GM19193 (cell line): ENCODE data around the gene ETV4.

ENCODE experiments used
- POLR2A ChIP-seq: IDR thresholded peaks from 4 replicates; pipeline ENCODE4 v1.6.1; 2011; ENCODE audit not compliant: insufficient read depth, insufficient read length; ENCODE audit errors: extremely low read depth

ETV4 gene

DNA sequence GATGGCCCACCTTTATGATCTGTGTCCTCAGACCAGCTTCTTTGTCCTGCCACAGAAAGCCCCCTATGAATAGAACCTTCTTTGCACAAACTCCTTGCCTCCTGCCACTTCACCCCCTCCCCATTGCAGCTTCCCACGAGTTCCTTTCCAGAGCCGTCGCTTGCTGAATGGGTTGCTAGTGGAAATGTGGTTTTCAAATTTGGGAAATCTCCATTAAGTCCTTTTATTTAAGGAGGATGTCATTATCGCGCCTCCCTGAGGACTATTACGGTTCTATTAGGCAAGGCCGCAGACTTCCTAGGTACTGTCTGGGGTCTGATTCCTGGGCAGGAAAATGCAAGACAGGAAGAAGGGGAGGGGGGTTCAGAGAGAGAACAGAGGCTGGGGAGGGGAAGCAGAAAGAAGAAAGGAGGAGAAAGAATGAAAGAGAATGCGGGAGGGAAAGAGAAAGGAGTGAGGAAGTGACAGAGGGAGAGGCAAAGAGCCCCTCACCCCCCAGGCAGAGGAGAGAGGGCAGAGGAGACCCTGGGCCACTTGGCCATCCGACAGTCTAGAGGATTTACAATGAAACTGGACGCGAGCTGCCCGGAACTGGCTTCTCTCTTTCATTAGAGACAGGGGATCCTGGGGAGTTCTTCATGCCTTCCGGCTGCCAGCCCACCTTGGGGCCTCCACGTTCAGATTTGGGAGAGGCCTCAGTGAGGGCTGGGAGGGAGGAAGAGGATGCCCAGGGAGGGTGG is 31.7 kb upstream of the ETV4 start:
- no peak for TF ChIP-seq POLR2A

DNA sequence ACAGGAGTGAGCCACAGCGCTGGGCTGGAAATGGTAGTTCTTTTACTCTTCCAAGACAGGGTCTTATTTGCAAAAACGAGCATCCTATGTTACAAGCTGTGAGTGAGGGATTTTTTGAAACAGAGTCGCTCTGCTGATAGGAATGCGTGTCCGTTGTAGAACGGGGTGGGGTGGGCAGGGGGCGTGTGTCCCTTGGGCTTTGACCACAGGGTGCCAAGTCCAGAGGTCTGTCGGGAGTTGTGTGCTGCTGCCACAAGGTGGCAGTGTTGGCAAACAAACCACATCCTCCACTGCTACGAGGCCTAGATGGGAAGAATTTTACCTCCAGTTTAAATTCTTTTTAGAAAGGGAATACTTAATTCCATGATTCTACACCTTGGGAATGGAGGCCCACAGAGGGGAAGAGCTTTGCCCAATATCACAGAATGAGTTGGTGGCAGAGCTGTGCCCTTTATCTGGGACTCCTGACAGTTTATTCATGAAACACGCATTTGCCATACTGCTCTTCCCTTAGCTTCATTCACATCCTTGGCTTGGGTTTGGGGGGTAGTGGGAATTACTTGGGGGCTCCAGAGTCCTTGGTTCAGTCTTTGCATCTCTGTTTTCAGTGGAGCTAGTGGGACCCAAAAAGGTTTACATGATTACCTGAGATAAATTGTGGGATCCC is 30.6 kb upstream of the ETV4 start:
- TF ChIP-seq POLR2A, result no peak

DNA sequence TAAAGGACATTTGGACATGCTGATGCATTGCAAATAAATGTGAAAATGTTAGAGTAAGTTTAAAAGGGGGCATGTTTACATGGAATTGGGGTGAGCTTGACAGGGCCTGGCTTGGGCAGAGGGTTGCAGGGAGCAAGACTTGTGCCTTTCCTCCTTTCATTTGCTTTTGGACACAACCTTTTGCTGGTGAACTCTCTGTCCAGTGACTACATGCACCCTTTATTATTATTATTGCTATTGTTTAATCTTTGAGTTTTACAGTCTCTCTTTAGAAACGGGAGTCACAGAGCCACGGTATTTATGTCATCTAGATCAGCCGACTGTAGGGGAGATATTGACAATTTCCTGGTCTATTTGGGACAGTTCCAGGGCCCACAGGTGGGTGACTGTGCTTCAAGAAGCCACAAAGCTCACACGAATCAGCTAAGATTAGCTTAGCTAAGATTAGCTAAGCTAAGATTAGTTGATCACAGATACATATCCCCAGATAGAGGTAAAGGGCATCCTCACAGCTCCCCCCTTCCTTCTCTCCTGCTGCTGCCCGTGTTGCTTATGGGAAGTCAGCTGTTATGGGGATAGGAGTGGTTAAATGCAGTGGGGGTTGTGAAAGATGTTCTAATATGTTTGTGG is 28.9 kb upstream of the ETV4 start:
- TF ChIP-seq POLR2A, result no peak

DNA sequence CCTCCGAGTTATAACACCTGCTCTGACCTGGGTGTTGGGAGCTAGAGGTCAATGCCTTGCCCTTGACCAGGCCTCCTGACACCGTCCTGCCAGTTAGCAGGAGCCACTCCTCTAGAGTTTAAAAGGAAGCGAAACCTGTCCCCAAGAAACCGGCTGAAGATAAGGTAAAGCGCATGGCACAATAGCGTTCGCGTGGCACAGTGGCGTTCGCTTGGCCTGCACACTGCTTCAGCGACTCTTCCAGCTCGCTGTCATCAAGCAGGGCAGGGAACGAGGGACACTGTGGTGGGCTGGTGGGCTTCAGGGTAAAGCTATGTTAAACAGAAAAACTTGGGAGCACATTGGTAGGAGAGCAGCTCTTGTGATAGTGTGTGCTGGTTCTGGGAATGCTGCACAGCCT is 28.2 kb upstream of the ETV4 start:
- TF ChIP-seq POLR2A, result no peak

DNA sequence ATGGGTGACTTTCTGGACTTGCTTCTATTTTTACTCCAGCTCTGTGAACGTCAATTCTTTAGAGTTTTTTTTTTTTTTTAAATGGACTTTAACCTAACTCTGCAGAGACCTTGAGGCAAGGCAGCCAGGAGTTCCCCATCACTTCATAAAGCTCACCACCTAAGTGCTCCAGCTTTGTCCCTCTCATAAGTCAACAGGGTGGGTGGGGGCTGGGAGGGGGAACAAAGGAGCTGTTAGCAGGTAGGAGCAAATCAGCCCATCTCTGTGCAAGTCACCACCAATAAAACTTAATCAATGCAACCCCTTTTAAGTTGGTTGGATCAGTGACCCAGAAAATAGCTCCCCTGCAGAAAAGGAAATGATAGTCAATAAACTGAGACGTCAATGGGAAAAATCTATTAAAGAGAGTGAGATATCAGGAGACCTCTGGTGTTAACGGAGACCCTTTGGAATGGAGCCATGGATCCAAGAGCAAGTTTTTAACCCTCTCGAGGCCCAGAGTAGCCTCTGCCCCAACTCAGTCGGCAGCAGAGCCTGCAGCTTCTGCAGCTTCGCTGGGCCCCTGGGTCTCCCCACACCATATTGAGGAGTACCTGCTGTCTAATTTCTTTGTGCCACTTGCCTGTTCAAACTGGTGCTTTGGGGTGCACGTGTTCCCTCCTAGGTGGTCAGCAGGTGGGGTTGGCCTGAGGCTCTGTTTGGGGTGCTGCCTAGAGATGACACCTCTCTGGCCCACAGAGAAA is 27.6 kb upstream of the ETV4 start:
- no peak for TF ChIP-seq POLR2A

DNA sequence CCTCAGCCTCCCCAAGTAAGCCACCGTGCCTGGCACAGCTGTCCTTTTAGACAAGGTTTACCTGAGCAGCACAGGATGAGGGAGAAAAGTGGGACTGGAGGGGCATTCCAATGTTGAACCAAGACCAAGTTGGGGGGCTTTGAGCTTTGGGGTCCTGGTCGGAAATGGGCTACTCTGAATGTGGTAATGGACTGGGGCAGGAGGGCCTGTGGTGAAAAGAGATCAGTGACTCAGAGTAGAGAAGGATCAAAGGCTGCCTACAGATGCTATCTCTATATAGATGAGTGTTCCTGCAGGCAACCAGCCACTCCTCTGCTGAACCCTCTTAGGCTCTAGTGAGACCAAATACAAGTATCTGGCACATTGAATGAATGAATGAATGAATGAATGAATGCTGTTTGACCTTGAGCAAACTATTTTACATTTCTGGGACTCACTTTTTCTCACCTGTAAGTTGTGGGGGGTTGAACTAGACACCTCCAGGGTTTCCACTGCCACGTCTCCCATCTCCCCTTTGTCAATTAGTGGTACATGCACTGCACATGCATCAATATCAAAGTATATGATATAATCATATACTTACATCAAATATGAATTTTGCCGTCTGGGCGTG is 26.3 kb upstream of the ETV4 start:
- no peak for TF ChIP-seq POLR2A

DNA sequence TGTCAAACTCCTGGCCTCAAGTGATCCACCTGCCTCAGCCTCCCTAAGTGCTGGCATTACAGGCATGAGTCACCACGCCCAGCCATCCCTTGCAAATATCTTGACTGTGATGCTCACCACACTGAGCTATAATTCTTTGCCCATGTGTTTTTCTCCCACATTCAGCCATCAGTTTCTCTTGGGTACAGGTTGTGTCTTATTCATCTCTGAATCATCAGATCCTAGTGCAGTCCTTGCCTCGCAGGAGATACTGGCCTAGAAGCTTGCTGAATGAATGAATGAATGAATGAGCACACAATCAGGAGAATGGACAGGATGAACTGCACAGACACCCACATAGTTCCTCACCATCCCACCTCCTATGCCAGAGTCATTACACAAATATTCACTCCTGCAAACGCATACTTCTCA is 24.4 kb upstream of the ETV4 start:
- TF ChIP-seq POLR2A, result no peak

DNA sequence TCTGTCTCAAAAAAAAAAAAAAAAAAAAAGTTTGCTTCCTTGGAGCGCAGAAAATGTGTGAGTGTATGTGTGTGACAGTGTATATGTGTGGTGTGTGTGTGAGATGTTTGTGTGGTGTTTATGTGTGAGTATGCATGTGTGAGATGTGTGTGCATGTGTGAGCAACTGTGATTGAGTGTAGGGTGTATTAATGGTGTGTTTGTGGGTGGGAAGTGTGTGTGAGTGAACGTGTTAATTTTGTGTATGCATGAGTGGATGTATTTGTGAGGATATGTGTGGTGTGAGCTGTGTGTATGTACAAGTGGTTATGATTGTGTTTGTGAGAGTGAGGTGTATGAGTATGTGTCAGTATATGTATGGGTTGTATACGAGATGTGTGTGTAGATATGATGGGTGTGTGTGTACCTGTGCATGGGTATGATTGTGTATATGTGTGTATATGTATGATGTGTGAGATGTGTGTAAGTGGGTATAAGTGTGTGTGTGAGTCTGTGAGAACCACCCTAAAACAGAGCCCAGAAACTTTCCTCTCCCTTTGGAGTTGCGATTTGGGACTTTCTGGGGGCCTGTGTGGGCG is 22.5 kb upstream of the ETV4 start:
- no peak for TF ChIP-seq POLR2A

DNA sequence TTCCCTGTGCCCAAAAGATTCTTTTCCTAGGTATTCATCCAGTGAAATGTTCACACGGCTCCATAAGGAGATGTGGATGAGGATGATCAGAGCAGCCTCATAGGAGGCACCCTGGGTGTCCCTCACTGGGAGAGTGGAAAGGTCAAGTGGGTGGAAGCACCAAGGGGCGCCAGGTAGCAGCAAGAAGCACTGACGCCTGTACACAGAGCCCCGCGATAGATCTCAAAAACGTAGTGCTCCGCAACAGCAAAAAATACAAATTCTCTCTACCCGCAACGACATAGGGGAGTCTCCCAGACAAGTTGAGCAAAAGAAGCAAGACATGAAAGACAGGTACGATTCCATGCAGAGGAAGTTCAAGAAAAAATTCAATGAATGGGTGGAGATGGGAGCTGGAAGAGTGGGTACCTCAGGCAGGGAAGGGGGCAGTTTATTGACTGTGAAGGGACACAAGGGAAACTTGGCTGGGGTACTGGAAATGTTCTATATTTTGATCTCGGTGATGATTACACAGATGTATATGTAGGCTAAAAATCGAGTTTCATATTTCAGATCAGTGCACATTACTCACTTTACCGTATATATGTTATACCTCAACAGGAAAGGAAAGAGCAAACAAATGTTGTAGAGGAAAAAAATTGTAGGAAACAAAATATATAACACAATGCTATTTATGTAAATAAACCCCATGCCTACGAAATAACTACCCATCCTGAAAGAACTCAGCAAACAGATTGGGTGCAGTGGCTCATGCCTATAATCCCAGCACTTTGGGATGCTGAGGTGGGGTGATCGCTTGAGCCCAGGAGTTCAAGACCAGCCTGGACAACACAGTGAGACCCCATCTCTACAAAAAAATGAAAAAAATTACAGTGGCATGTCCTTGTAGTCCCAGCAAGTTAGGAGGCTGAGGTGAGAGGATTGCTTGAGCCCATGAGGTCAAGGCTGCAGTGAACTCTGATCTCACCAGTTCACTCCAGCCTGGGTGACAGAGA is 17.8 kb upstream of the ETV4 start:
- no peak for TF ChIP-seq POLR2A

DNA sequence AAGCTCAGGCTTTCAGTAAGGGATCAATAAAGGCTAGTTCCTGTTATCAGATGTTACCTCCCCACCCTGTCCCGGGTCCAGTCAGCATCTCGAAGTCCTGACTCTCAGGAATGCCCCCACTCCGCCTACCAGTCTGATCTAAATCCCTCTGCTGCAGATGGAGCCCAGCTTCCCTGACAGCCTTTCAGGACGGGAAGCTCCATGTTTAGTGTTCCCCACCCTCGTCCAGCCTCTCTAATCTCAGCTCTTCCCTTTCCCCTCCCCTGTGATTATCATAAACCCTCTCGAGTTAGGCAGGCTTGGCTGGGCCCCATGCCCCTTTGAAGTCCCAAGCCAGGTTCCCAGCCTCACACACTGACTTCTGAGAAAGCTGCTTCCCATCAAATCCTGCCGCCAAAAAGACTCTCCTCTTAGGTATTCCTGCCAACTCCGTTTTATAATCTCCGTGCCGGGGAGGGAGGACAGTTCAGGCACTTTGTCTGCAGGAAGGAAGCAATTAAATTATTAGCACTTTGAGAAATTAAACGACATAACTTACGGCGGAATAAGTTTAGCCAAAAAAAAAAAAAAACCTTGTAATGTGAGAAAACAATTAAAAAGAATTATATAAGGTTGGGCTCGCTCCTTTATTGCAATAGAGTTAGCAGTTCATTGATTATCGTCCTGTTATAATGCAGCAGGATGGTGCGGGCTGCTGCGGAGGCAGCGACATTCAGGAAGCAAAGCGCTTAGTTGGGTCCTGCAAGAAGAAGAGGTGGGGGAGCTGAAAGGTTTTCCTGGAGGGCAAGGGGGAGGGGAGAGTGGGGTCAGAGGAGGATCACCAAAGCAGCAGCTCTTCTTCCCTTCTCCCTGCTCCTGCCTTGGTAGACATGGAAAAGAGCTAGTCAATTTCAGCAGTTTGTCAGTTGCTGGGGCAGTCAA is 16.8 kb upstream of the ETV4 start:
- no peak for TF ChIP-seq POLR2A

DNA sequence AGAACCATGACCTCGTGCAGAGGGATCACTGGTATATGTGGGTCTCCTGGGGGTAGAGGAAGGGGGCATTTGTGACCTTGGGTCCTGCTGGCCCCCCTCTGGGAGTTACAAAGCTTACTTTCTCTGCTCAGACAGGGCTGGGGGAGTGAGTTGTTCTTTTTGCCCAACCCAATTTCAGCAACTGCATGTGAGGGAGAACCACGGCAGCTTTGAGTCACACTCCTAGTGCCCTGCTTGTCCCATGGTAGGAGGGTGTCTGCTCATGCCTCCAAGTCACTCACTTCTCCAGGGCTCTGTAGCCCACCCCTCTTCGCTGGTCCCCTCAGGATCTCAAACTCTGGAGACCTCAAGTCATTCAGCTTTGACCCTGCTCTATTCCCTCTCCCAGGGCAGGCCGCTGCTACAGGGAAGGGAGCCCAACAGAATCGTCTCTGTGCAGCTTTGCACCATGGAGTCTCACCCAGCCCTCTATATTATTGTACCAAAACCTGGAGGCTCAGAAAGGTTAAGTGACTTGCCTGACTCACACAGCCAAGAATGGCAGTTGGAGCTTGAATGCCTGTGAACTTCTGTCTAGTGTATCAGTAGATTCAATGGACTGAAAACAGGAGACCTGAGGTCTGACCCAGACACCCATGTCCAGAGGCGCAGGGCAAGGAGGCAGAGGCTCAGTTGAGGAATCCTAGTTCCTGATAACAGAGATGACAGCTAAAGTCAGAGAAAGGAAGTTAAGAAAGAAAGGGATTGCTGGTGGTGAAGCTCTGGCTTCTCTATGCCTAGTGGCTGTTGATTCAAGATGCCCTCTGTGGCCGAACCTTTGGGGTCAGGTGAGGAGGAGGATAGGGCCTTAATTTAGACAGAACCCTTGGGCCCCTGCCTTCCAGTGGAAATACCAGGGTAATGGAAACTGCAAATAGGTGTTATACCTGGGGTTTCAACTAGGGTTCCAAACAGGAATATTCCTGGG is 14.6 kb upstream of the ETV4 start:
- no peak for TF ChIP-seq POLR2A
